HG03139 (cell line): ENCODE data around the gene BNC2.

Source experiments
- ATAC-seq: cut with Tn5 transposase; IDR thresholded peaks from one replicate; pipeline ENCODE4 v1.9.1; 2021; ENCODE audit not compliant: unreplicated experiment

BNC2 gene

DNA sequence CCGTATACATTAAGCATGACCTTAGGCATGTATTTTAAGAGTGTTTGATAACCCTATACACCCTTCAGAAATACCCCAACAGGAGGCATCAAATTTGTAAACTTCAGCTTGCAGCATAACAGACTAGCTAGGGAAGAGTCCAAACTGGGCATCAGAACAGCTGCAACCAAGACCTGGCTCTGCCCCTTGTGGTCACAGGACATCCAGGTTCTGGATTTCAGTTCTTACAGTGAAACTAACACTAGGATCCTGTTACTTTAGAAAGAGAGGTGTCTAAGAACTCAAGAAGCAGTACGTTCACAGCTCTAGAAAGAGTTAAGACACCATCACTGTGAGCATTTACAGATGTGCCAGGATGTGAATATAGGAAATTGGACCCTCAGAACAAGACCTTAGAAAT lies 229.8 kb downstream of the BNC2 start:
- ATAC-seq: no peak

DNA sequence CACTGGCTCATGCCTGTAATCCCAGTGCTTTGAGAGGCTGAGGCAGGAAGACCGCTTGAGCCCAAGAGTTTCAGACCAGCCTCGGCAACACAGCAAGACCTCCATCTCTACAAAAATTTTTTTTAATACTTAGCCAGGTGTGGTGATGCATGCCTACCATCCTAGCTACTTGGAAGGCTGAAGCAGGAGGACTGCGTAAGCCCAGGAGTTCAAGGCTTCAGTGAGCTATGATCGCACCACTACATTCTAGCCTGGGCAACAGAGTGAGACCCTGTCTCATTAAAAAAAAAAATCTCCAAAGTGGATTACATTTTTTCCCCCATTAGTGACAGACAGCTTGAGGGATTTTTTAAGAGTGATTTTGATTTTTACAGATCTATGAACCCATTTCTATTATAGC lies 230.8 kb downstream of the BNC2 start:
- no peak for ATAC-seq

GRCh38 chr9:16637911-16638310 lies 232.6 kb downstream of the BNC2 start:
- no peak for ATAC-seq

DNA sequence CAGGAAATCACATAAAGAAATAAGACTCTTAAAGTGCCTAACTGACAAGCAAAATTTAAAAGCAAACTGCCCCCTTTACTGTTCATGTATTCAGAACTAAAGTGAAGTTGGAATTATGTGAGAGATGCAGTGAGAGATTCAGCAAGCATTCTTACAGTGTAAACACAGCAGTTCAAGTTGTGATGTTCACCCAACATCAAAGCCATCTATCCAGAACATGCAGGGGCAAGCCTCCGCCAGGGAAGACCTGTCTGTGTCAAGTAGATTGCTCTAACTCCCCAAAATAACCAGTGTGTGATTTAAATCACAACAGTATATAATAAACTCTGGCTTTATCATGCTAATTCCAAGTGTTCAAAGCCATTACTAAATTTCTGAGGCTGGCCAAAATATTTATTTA lies 233.3 kb downstream of the BNC2 start:
- no peak for ATAC-seq

- no peak for ATAC-seq
Measured at GRCh38 chr9:16633794-16634193, 236.7 kb downstream of the BNC2 start.

GRCh38 chr9:16628413-16628812 lies 242.1 kb downstream of the BNC2 start:
- no peak for ATAC-seq

DNA sequence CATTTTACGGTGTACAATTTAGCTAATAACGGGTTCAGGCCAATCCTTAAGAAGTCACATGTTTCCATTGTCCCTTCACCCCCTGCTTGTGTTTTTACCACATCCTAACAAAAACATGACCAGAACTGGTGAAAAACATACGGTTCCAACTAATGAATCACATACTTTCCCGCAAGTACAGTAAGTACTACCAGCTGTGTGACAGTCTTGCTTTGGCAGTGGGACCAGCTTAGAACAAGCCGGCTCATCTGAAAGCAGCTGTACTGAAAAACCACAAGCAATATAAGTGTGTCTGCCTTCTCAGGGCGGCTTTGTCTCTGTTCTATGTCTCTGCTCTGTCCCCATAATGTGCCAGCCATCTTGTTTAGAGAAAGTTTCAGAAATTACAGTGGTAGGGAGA lies 242.5 kb downstream of the BNC2 start:
- no peak for ATAC-seq

DNA sequence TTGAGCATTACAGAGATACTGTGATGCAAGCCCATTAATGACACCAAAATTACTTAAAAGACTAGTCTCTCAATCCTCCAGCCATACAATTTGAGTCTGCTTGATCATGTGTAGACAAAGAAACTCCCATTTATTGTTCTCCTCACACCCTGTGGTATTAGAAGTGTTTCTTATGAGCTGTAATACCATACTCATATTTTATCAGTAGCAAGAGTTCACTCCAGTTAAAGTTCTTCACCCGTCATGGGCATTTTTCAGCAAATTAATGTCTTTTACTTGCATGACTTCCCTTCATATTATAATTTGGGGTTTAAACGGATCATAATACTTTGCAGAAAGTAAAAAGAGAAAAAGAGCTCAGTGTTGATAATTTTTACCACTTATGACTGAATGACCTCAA lies 242.9 kb downstream of the BNC2 start:
- ATAC-seq: no peak

DNA sequence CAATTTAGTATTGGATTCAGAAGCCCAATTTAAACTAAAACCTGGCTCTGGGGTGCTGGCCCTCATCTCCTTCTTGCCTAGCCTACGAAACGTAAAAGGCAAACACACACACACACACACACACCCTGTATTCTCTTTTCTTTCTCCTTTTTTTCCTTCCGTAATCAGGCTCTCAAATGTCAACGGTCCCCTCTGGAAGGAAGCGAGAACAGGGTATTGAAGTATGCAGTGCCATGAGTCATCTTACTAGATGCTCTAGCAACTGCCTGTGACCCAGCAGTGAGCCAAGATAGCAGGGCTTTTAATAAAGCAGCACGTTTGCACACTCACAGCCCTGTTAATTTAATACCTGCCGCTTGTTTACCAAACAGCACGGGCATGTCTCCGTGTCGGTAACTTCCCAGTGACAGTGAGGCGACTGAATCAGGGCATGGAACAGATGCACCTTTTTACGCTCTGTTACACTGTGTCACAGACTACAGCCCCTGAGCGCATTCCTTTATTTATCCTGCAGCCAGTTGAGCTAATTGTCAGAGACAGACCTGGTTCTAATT lies 243.8 kb downstream of the BNC2 start:
- ATAC-seq: no peak

DNA sequence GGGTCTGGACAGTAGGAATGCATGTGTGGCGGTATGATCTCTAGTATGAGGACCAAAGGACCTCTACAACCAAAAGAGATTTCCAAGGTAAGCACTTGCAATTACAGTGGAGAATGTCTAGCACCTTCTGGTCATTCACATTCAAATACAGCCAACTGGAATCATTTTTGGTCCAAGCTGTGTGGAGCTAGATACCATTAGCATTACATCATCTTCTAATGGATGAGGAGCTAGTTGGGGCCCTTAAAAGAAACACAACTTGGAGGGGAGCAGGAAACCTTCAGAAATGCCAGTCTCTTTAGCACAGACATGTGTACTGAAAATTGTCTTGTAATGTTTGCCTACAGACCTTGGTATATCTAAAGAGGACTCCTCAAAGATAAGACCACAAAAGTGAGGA lies 244.7 kb downstream of the BNC2 start:
- no peak for ATAC-seq

DNA sequence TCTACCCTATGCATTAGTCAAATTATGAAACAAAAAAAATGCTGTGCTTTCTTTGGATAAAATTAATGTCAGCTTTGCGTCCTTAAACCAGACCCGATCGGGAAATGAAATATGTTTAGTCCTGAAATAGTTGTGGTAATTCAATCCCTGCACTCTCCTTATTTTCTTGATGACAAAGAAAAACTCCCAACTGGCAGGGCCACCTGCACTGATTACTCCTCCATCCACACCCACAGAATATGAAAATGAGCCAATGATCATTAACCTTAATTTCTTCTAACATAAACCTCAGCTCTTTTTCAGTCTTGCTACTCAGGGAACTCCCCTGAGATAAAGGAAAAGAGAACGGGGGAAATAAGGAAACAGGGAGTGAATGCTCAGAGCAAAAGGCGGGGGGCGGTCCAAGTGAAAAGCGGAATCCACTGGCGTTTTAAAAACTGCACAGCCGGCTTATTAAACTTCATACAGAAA lies 245.3 kb downstream of the BNC2 start:
- no peak for ATAC-seq

DNA sequence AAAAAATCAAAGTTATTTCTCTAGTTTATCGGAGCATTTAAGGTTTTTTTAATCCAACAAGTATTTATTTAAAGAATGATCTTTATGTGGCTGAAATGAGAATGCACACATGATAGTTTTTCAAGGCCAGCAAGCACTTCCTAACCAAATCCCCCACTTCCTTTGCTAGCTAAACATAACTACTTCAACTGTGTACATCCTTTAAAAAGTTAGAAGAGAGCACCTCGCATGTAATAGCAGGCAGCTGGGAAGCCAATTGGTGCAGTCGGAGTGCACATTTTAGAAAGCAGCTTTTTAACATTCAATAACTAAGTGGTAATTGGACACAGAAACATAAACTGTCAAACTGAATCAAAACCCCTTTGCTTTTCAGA lies 245.7 kb downstream of the BNC2 start:
- ATAC-seq: no peak

GRCh38 chr9:16623989-16624743 lies 246.3 kb downstream of the BNC2 start:
- no peak for ATAC-seq

DNA sequence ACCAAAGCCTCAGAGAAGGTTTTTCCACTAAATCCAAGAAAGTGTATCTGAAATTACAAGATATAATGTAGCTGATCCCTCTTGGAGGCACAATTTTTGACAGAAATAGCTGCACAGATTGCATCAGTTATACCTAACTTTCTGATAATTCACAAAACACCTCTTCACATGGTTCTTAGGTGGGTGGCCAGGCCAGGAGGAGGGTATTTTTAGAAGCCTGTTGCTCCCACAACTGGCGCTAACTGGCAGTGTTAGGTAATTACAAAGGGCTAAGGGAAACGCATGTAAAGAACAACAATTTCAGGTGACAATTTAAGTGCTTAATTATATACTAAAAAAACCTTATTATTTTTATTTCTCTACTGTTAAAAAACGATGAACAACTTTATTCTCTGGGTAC lies 247.9 kb downstream of the BNC2 start:
- no peak for ATAC-seq

DNA sequence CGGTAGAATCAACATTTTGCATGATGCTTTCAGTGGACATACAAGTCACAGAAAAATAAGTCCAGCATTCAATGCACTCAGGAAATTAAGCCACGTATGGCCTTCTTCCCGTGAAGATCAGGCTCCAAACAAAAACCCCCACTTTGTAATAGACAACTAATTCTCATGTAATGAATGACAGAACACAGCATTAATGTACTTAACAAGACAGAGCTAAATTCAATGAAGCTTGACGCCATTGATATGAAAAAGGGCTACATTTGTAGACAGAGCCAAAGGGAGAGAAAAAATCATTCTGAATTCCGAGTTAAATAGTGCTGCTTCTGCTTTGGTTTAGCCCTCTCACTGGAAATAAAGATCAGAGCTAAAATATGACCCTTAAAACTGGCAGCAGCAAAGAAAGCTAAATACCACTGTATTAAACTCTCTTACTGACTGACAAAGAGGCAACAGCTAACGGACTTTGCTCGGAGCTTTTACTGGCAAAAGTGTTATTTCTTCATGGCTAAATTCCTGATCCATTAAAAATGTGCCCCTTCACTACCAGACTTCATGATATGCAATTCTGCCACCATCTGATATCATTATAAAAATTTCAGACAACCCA lies 250.5 kb downstream of the BNC2 start:
- ATAC-seq: no peak

- ATAC-seq: no peak
Measured at GRCh38 chr9:16619402-16619801, 251.1 kb downstream of the BNC2 start.

- no peak for ATAC-seq
Measured at GRCh38 chr9:16618524-16618923, 251.9 kb downstream of the BNC2 start.

DNA sequence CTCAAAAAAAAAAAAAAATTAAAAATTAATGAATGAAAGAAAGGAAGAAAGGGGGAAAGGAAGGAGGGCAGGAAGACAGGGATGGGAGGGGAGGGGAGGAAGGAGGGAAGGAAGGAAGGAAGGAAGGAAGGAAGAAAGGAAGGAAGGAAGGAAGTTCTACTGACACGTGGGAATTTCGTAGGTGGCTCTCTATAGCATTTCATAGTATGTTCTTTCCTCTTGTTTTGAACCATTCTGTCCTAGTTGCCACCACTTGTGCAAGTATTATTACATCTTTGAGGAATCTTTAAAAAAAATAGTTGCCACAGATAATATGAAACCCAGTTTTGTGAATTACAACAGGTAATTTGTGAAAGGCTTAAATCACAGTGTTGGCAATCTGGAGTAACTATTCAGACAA lies 253.8 kb downstream of the BNC2 start:
- no peak for ATAC-seq

DNA sequence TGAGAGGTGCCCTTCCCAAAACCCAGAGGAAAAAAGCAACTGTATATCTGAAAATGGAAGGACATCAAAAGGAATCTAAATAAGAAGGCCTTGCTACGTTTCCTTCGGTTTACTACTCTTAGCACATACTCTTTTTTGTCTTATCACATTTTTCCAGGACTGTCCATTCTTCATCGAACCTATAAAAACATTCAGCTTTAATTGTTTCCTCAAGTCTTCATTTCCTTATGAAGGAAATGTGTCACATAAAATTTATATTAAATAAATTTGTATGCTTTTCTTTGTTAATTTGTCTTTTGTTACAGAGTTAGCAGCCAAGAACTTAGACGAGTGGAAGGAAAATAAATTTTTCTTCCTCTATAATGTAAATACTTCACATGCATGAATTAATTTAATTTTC lies 255.0 kb downstream of the BNC2 start:
- ATAC-seq: no peak

DNA sequence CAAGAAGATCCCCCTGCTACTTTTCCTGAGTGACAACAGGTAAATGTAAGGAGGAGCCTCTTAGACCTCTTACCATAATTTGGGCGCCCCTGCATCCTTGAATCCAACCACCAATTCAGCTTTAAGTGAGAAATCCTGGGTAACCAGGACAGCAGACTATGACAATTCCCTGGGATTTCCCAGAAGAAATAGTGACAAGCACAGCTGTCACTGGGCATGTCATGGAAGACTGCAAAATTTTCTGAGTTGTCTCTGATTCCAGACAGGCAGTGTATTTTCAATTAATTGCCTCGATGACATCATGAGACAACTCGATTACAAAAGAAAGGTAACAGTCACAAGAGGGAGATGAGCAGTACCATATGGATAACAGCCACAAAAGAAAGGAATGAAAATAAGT lies 256.9 kb downstream of the BNC2 start:
- no peak for ATAC-seq

DNA sequence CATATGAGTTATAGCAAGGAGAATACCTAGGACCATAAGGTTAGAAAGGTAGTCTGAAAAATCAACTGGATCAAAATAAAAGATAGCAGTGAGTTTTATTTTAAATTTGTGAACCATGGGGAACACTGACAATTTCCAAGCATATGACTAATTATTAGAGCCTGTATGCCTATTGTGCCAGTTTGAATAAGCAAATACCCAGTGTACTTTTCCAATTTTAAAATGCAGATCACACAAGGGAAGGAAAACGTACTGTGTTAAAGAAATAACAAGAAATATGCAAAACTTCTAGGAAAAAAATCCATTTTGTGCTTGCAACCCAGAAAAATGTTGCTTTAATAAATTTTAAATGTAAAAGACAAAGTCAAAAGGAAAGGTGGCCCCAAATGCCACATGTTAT lies 257.4 kb downstream of the BNC2 start:
- no peak for ATAC-seq

- no peak for ATAC-seq
Measured at GRCh38 chr9:16612627-16613026, 257.8 kb downstream of the BNC2 start.

DNA sequence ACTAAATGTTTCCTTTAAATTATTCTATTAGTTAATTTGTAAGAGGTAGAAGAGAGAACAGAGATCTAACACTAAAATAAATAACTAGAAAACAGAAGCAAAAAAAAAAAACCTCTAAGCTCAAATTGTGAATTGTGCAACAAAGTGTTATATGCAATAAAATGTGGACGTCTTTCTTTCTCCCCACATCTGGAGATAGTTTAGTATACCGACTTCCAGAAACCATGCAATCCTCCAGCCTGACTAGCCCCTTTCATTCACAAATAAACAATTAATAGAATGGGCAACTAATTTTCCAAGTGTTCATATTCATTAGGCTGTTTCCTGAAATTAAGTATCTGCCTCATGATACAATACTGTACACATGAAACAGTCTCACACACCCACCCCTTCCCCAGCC lies 258.5 kb downstream of the BNC2 start:
- no peak for ATAC-seq
